B cell (primary cell): ENCODE data around the gene TRMO. TPM values are rescaled to one million over a fixed set of nuclear protein-coding genes. Genes with fewer than 3 reads are reported as not detected.
A peak's percentile ranks its signal among the peaks of the same experiment; 100 is the strongest.

Experiments
- ATAC-seq: fragments of 200-7000 bp; cut with Tn5 transposase; one replicate; pipeline ENCODE4 v1.10.0; 2021; ENCODE audit warnings: low read depth, mild to moderate bottlenecking, moderate number of reproducible peaks, moderate library complexity
- CTCF ChIA-PET: fragments of 350-600 bp; sonication (Branson Sonifier 250); formaldehyde crosslinking; loops from one replicate; lab custom pipeline; 2021; ENCODE audit warnings: antibody characterized with exemption, inconsistent platforms; lab: Charles Lee
- POLR2A ChIA-PET: fragments of 350-600 bp; sonication (Branson Sonifier 250); formaldehyde crosslinking; loops from one replicate; lab custom pipeline; 2021; ENCODE audit warnings: antibody characterized with exemption; lab: Charles Lee
- DNase-seq: peaks from one replicate; pipeline ENCODE4 v3.0.0; 2013
- H2AFZ ChIP-seq: 2 replicates; pipeline ENCODE4 v1.6.1; 2012; ENCODE audit warnings: mild to moderate bottlenecking, low read depth, low read length; ENCODE audit not compliant: insufficient read depth, poor library complexity, severe bottlenecking
- H3K27ac ChIP-seq, 2 donors: 1 replicate in 1 of 2; 2 replicates in 1 of 2; pipeline ENCODE4 v1.5.1; 2012 to 2013; ENCODE audit warnings: low read length in 2 of 2, mild to moderate bottlenecking in 2 of 2, moderate library complexity in 1 of 2
- H3K27me3 ChIP-seq, 4 experiments: fragments of 200-600 bp in 1 of 4; sonication (generic) in 1 of 4; replicated peaks in 1 of 4; 1 replicate in 2 of 4; 2 replicates in 2 of 4; pipeline versions ENCODE4 v1.6.1 to v1.7.0; 2013 to 2016; ENCODE audit warnings: low read length in 3 of 4, mild to moderate bottlenecking in 2 of 4, mixed read lengths in 1 of 4, moderate library complexity in 1 of 4; ENCODE audit not compliant: insufficient read depth in 4 of 4, control insufficient read depth in 3 of 4; ENCODE audit errors: control extremely low read depth in 1 of 4
- H3K36me3 ChIP-seq, 2 experiments: replicated peaks in 1 of 2; 1 replicate in 1 of 2; 2 replicates in 1 of 2; pipeline versions ENCODE4 v1.6.1 to v1.7.1; 2013; ENCODE audit warnings: low read length in 1 of 2; ENCODE audit not compliant: insufficient read depth in 2 of 2, control insufficient read depth in 1 of 2; ENCODE audit errors: control extremely low read depth in 1 of 2, extremely low read depth in 1 of 2
- H3K4me1 ChIP-seq, 2 donors: fragments of 200-600 bp in 1 of 2; sonication (generic) in 1 of 2; 1 replicate in 1 of 2; 2 replicates in 1 of 2; pipeline versions ENCODE4 v1.5.1 to v1.6.1; 2013 to 2017; ENCODE audit warnings: low read length in 2 of 2; ENCODE audit not compliant: control insufficient read depth in 2 of 2, insufficient read depth in 2 of 2
- H3K4me2 ChIP-seq: replicated peaks from 2 replicates; pipeline ENCODE3; 2012; ENCODE audit warnings: mild to moderate bottlenecking, low read depth, low read length; ENCODE audit not compliant: poor library complexity, severe bottlenecking
- H3K4me3 ChIP-seq, 5 experiments: fragments of 200-600 bp in 1 of 5; sonication (generic) in 1 of 5; 1 replicate in 3 of 5; 2 replicates in 2 of 5; pipeline versions ENCODE4 v1.5.1 to v1.7.0; 2011 to 2016; ENCODE audit warnings: low read length in 4 of 5, mild to moderate bottlenecking in 4 of 5, low read depth in 2 of 5, control low read depth in 1 of 5, moderate library complexity in 1 of 5; ENCODE audit not compliant: insufficient read depth in 1 of 5; ENCODE audit errors: control extremely low read depth in 1 of 5, extremely low read depth in 1 of 5
- H3K79me2 ChIP-seq: fragments of 200-600 bp; sonication (generic); one replicate; pipeline ENCODE4 v1.6.0; 2016; ENCODE audit warnings: low read length; ENCODE audit not compliant: control insufficient read depth, insufficient read depth
- H3K9ac ChIP-seq: fragments of 200-600 bp; sonication (generic); 2 replicates; pipeline ENCODE4 v1.6.1; 2017; ENCODE audit warnings: mild to moderate bottlenecking, low read length, moderate library complexity
- H3K9me3 ChIP-seq, 3 donors: one replicate each; pipeline versions ENCODE4 v1.6.1 to v1.7.1; 2013; ENCODE audit warnings: low read length in 2 of 3; ENCODE audit not compliant: control insufficient read depth in 2 of 3, insufficient read depth in 1 of 3; ENCODE audit errors: control extremely low read depth in 1 of 3
- H4K20me1 ChIP-seq: 2 replicates; pipeline ENCODE4 v1.6.0; 2012; ENCODE audit warnings: mild to moderate bottlenecking, low read length; ENCODE audit not compliant: insufficient read depth, control insufficient read depth, poor library complexity, severe bottlenecking
- H3K27ac Mint-ChIP-seq: one replicate; pipeline ENCODE4 v1.8.0; 2021; ENCODE audit warnings: mixed read lengths
- H3K27me3 Mint-ChIP-seq: one replicate; pipeline ENCODE4 v1.8.0; 2021; ENCODE audit warnings: mixed read lengths
- H3K4me1 Mint-ChIP-seq: one replicate; pipeline ENCODE4 v1.8.0; 2021; ENCODE audit warnings: mixed read lengths
- H3K4me3 Mint-ChIP-seq: one replicate; pipeline ENCODE4 v1.8.0; 2021; ENCODE audit warnings: mixed read lengths
- H3K9me3 Mint-ChIP-seq: one replicate; pipeline ENCODE4 v1.8.0; 2022; ENCODE audit warnings: mixed read lengths; ENCODE audit not compliant: insufficient read depth
- EZH2 ChIP-seq: IDR thresholded peaks from 2 replicates; pipeline ENCODE4 v1.6.1; 2012; ENCODE audit warnings: borderline replicate concordance, low read depth, mild to moderate bottlenecking, moderate library complexity, low read length; ENCODE audit not compliant: insufficient read depth, poor library complexity, severe bottlenecking
- WGBS: methylation state at CpG from one replicate; pipeline ENCODE4 v1.1.5; 2013; ENCODE audit warnings: missing lambda C conversion rate; ENCODE audit not compliant: insufficient coverage; 5-methylcytosine and 5-hydroxymethylcytosine counted together
- intact Hi-C: fragments of 100-400 bp; cut with micrococcal nuclease; formaldehyde crosslinking; loops from one replicate; pipeline ENCODE4 v1.10.0; 2022
- polyA plus RNA-seq: library from polyadenylated mRNA; depleted of rRNA; stranded (reverse); fragments of >200 nt; gene quantifications from 2 replicates; pipeline ENCODE4 v1.2.3, GENCODE V29; 2012
- total RNA-seq, 2 donors: library from RNA; stranded (reverse); fragments of 120-200 nt in 1 of 2; gene quantifications; 1 replicate in 1 of 2; 2 replicates in 1 of 2; pipeline versions ENCODE4 v1.2.3 to v1.2.4, GENCODE V29; 2013 to 2022
- TF ChIP-seq, protein P1 (sequence below): fragments of 200-600 bp; IDR thresholded peaks from one replicate; pipeline ENCODE4 v1.8.0; 2022; ENCODE audit warnings: antibody characterized with exemption, mild to moderate bottlenecking

TRMO gene
- total and polyA plus RNA-seq, 2 donors (not counting 1 experiment from before 2014, with no cell fraction given), result 16.9 to 42.3 TPM

DNA sequence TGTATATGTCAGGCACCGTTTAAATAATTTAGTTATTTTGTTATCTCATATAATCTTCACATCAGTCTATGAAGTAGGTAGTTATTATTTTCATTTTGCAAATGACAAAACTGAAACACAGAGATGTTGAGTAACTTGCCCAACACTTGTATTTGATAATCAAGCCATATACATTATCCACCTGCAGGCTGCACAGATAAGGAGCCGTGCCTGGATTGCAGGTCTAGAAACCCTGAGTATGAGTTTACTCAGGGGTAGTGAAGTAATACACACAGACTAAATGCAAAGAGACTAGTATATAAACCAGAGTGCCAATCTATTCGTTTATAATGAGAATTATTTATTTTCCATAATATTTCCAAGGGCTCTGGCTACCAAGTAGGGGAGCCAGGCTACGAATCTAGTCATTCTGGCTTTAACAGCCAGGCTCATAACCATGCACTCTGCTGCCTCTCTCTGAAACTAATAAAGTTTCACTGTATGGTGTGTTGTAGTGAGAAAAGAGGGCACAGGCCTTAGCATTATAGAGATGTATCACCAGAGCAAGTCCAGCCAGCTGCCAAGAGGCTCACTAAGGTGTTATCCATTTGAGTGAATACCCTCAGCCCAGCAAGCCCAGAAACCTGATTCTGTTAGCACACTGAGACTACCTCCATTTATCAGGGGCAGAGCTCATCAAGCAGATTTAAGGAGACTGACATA lies 11.1 kb upstream of the TRMO start:
- intact Hi-C loops, result no loop called here
- H3K36me3 ChIP-seq, result no peaks in the 10 kb centered on the region
- no peaks in the 10 kb centered on the region for H3K9me3 ChIP-seq
- H3K4me1 Mint-ChIP-seq, result peaks cover 8% of the 10 kb centered on the region
- no peak for DNase-seq
- H3K4me2 ChIP-seq, result no peak overlapping the region
- peaks cover 3 to 6% of the 10 kb centered on the region in 2 donors for H3K4me1 ChIP-seq
- no peak overlapping the region for H3K27ac ChIP-seq
- H3K27me3 Mint-ChIP-seq, result peaks cover 29% of the 10 kb centered on the region
- no peak overlapping the region for H3K4me3 ChIP-seq
- H3K9me3 Mint-ChIP-seq, result no peaks in the 10 kb centered on the region
- H3K79me2 ChIP-seq, result no peaks in the 10 kb centered on the region
- no peak overlapping the region for H3K27ac Mint-ChIP-seq
- TF ChIP-seq, protein P1, sequence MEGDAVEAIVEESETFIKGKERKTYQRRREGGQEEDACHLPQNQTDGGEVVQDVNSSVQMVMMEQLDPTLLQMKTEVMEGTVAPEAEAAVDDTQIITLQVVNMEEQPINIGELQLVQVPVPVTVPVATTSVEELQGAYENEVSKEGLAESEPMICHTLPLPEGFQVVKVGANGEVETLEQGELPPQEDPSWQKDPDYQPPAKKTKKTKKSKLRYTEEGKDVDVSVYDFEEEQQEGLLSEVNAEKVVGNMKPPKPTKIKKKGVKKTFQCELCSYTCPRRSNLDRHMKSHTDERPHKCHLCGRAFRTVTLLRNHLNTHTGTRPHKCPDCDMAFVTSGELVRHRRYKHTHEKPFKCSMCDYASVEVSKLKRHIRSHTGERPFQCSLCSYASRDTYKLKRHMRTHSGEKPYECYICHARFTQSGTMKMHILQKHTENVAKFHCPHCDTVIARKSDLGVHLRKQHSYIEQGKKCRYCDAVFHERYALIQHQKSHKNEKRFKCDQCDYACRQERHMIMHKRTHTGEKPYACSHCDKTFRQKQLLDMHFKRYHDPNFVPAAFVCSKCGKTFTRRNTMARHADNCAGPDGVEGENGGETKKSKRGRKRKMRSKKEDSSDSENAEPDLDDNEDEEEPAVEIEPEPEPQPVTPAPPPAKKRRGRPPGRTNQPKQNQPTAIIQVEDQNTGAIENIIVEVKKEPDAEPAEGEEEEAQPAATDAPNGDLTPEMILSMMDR, result no peak
- no peak for TF ChIP-seq EZH2
- CTCF ChIA-PET, result no interaction called here
- no peak overlapping the region for H3K9ac ChIP-seq
- POLR2A ChIA-PET, result no interaction called here
- no peak overlapping the region for H2AFZ ChIP-seq
- no CpG with 5 or more reads among the region's 4 CpGs for WGBS
- H3K27me3 ChIP-seq, result peaks cover 0 to 11% (median 4%) of the 10 kb centered on the region in 4 experiments
- ATAC-seq, result no peak
- H4K20me1 ChIP-seq, result no peaks in the 10 kb centered on the region
- H3K4me3 Mint-ChIP-seq, result no peak overlapping the region

DNA sequence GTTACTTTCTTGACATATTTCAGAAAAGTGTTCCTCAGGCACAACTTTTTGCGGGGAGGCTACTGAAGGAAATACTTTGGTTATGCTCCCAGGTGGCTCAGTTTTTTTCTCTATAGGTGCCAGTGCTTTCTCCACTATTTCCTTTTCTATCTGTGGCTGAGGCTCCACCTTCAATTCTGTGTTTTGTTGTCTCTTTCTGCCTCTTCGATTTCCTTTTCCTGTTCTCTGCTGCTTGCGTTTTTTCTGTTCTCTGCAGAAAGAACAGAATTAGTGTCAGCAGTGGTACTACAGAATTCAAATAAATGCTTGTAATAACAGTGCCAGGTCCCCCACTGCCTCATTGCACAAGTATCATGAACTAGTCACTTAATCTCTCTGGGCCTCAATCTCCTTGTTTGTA lies 8.7 kb upstream of the TRMO start:
- no peak overlapping the region for H3K27ac ChIP-seq

More for the DNA sequence above, 8.7 kb upstream of the TRMO start:
- TF ChIP-seq EZH2, result no peak
- TF ChIP-seq, protein P1, result no peak
- H3K27me3 ChIP-seq, result peaks cover 0 to 11% (median 1%) of the 10 kb centered on the region in 4 experiments
- peak overlapping the region; percentile 18 for H2AFZ ChIP-seq
- intact Hi-C loops, result no loop called here
- H4K20me1 ChIP-seq, result no peaks in the 10 kb centered on the region
- ChIA-PET POLR2A (no interaction called here), CTCF (no interaction called here)
- Mint-ChIP-seq H3K27ac (no peak overlapping the region), H3K4me3 (no peak overlapping the region), H3K4me1 (peaks cover 2% of the 10 kb centered on the region), H3K9me3 (no peaks in the 10 kb centered on the region), H3K27me3 (peaks cover 27% of the 10 kb centered on the region)
- no peaks in the 10 kb centered on the region for H3K36me3 ChIP-seq
- ATAC-seq (no peak), DNase-seq (no peak)
- WGBS, result 0% methylated on average over 1 of the region's 3 CpGs
- no peaks in the 10 kb centered on the region for H3K9me3 ChIP-seq
- no peak overlapping the region for H3K9ac ChIP-seq
- H3K4me3 ChIP-seq, result no peak overlapping the region
- no peaks in the 10 kb centered on the region for H3K4me1 ChIP-seq
- no peak overlapping the region for H3K4me2 ChIP-seq
- H3K79me2 ChIP-seq, result no peaks in the 10 kb centered on the region
